SU-DHL-6 (cell line): Measurements from ENCODE around the gene SH3RF2.

ENCODE experiments used
- EZH2phosphoT487 ChIP-seq: fragments of 200-600 bp; sonication (generic), shearing (Covaris generic); conservative IDR thresholded peaks from 2 replicates; pipeline ENCODE4 v1.6.1; 2018; ENCODE audit warnings: mild to moderate bottlenecking, antibody characterized with exemption, low read length, moderate library complexity, mixed read lengths
- TF ChIP-seq, protein P1 (sequence below): fragments of 200-600 bp; sonication (generic); IDR thresholded peaks from one replicate; pipeline ENCODE4 v1.5.1; 2017; ENCODE audit warnings: antibody characterized with exemption, mild to moderate bottlenecking, low read length, moderate library complexity; ENCODE audit not compliant: insufficient read depth, poor library complexity, severe bottlenecking

DNA sequence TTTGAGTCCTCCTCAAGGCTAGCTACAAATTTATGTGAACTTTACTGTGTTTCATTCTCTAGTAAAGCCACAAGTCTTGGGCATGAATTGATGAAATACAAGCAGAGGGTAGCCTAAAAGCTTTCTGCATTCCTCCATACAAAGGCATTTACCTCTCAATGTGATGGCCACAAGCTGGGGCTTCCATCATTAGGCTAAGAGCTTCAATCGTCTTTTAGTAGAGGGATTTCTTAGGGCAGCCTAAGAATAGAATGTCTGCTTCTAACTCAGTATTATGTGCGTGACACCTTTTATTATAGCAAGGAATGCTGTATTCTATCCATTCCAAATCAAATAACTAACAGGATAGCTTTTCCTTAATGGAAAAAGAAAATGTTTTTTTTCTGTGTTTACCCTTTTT lies 165.3 kb downstream of the SH3RF2 start:
- TF ChIP-seq, protein P1, sequence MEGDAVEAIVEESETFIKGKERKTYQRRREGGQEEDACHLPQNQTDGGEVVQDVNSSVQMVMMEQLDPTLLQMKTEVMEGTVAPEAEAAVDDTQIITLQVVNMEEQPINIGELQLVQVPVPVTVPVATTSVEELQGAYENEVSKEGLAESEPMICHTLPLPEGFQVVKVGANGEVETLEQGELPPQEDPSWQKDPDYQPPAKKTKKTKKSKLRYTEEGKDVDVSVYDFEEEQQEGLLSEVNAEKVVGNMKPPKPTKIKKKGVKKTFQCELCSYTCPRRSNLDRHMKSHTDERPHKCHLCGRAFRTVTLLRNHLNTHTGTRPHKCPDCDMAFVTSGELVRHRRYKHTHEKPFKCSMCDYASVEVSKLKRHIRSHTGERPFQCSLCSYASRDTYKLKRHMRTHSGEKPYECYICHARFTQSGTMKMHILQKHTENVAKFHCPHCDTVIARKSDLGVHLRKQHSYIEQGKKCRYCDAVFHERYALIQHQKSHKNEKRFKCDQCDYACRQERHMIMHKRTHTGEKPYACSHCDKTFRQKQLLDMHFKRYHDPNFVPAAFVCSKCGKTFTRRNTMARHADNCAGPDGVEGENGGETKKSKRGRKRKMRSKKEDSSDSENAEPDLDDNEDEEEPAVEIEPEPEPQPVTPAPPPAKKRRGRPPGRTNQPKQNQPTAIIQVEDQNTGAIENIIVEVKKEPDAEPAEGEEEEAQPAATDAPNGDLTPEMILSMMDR: no peak
- TF ChIP-seq EZH2phosphoT487: no peak
